Stimulated activated CD4-positive, alpha-beta T cell treated with anti-CD3 and anti-CD28 coated beads, Interleukin-4, amount 100 ng/mL, for 1 hour (primary cell): ENCODE measurements around the gene NPAS3.

ENCODE experiments used
- DNase-seq: peaks from one replicate; pipeline ENCODE4 v3.0.0-alpha.2; 2020

The NPAS3 gene

GRCh38 chr14:33492491-33492890, 553.8 kb downstream of the NPAS3 start:
- no peak for DNase-seq

GRCh38 chr14:33493266-33493665, 554.6 kb downstream of the NPAS3 start:
- DNase-seq, result no peak

GRCh38 chr14:33493990-33494389, 555.3 kb downstream of the NPAS3 start:
- DNase-seq, result no peak

GRCh38 chr14:33499687-33500086, 561.0 kb downstream of the NPAS3 start:
- no peak for DNase-seq

GRCh38 chr14:33504246-33505099, 565.8 kb downstream of the NPAS3 start:
- no peak for DNase-seq

- no peak for DNase-seq
Measured at GRCh38 chr14:33505266-33505962, 566.7 kb downstream of the NPAS3 start.

GRCh38 chr14:33505963-33506329, 567.3 kb downstream of the NPAS3 start:
- DNase-seq, result no peak

GRCh38 chr14:33508126-33509062, 569.7 kb downstream of the NPAS3 start:
- no peak for DNase-seq

GRCh38 chr14:33509454-33509853, 570.8 kb downstream of the NPAS3 start:
- DNase-seq, result no peak

GRCh38 chr14:33510063-33510481, 571.4 kb downstream of the NPAS3 start:
- no peak for DNase-seq

- DNase-seq, result no peak
Measured at GRCh38 chr14:33510991-33511390, 572.3 kb downstream of the NPAS3 start.

GRCh38 chr14:33511851-33512640, 573.4 kb downstream of the NPAS3 start:
- DNase-seq, result no peak

- DNase-seq, result no peak
Measured at GRCh38 chr14:33515441-33515840, 576.8 kb downstream of the NPAS3 start.

GRCh38 chr14:33515899-33516298, 577.2 kb downstream of the NPAS3 start:
- DNase-seq, result no peak

GRCh38 chr14:33516898-33517436, 578.3 kb downstream of the NPAS3 start:
- DNase-seq, result no peak

GRCh38 chr14:33521192-33521591, 582.5 kb downstream of the NPAS3 start:
- no peak for DNase-seq

GRCh38 chr14:33524244-33524643, 585.6 kb downstream of the NPAS3 start:
- DNase-seq, result no peak

GRCh38 chr14:33525626-33526025, 586.9 kb downstream of the NPAS3 start:
- no peak for DNase-seq

GRCh38 chr14:33527023-33527634, 588.5 kb downstream of the NPAS3 start:
- DNase-seq, result no peak

GRCh38 chr14:33528655-33529054, 590.0 kb downstream of the NPAS3 start:
- DNase-seq, result no peak
